Colonic mucosa (tissue), 4 donors: ENCODE data around the gene RNF130. TPM values are rescaled to one million over a fixed set of nuclear protein-coding genes. Genes with fewer than 3 reads are reported as not detected.

Source experiments
- DNase-seq: peaks from one replicate; pipeline ENCODE4 v3.0.0-alpha.2; 2020
- H3K27ac ChIP-seq: fragments of 200-600 bp; one replicate; pipeline ENCODE4 v1.8.0; 2021
- H3K27me3 ChIP-seq: fragments of 200-600 bp; one replicate; pipeline ENCODE4 v1.8.0; 2021
- H3K36me3 ChIP-seq: fragments of 200-600 bp; one replicate; pipeline ENCODE4 v1.8.0; 2021
- H3K4me1 ChIP-seq: fragments of 200-600 bp; one replicate; pipeline ENCODE4 v1.8.0; 2021; ENCODE audit warnings: mild to moderate bottlenecking
- H3K4me3 ChIP-seq: fragments of 200-600 bp; one replicate; pipeline ENCODE4 v1.8.0; 2021
- H3K9ac ChIP-seq, 2 donors: one replicate each; pipeline ENCODE4 v1.7.0; 2013; ENCODE audit warnings: control low read depth in 2 of 2, low read depth in 2 of 2, low read length in 2 of 2
- H3K9me3 ChIP-seq: fragments of 200-600 bp; one replicate; pipeline ENCODE4 v1.8.0; 2021
- CTCF ChIP-seq: fragments of 200-600 bp; IDR thresholded peaks from one replicate; pipeline ENCODE4 v1.8.0; 2022; ENCODE audit warnings: antibody characterized with exemption, mild to moderate bottlenecking
- intact Hi-C: fragments of 100-400 bp; cut with DNase I; formaldehyde crosslinking; loops from one replicate; pipeline ENCODE4 v1.14.1; 2022
- total RNA-seq, 2 donors: library from RNA; stranded (reverse); fragmentation: NEBNext Ultra II Directional in 1 of 2; extraction: Animal tissue kit (Norgen Biotek cat#: 25700) in 1 of 2; gene quantifications; one replicate each; pipeline ENCODE4 v1.2.1, GENCODE V29; 2021
- donor health status: healthy.
- donor health status: DM: no; HTN: no; CAD: no.
- donor health status: DM: no; HTN: no; CAD: no.

Gene RNF130
- total RNA-seq, 2 donors from 2014 or later, result 32.0 to 41.7 TPM

DNA sequence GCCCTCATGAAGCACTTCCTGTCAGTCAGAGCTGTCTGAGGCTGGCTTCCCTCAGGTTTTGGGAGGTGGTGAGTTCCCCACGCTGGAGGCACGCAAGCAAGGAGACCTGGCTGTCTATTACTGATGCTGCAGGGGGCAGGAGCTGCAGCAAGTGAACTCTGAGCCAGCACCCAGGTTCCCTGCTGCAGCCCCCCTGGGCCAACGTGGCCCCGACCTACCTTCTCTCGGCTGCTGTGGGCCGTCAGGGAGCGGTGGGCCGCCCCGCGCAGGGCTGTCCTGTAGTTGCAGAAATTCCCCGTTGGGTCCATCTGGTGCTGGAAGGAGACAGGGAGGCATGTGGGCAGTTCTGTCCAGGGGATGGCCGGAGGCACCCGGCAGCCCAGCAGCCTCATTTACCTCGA is 46.8 kb upstream of the RNF130 start:
- Histone ChIP-seq H3K9ac (no peak overlapping the region), H3K27ac (no peak overlapping the region), H3K36me3 (no peaks in the 10 kb centered on the region), H3K27me3 (no peaks in the 10 kb centered on the region), H3K4me3 (no peak overlapping the region), H3K9me3 (no peaks in the 10 kb centered on the region), H3K4me1 (no peaks in the 10 kb centered on the region)
- intact Hi-C loops, result no loop called here
- no peak for TF ChIP-seq CTCF
- no peak for DNase-seq

- Histone ChIP-seq H3K4me1 (no peaks in the 10 kb centered on the region), H3K4me3 (no peak overlapping the region), H3K9ac (no peak overlapping the region), H3K27me3 (no peaks in the 10 kb centered on the region), H3K27ac (no peak overlapping the region), H3K9me3 (no peaks in the 10 kb centered on the region), H3K36me3 (no peaks in the 10 kb centered on the region)
- intact Hi-C loops, result no loop called here
- no peak for TF ChIP-seq CTCF
- no peak for DNase-seq
These were observed 45.6 kb upstream of the RNF130 start for GRCh38 chr5:180117000-180117725.

DNA sequence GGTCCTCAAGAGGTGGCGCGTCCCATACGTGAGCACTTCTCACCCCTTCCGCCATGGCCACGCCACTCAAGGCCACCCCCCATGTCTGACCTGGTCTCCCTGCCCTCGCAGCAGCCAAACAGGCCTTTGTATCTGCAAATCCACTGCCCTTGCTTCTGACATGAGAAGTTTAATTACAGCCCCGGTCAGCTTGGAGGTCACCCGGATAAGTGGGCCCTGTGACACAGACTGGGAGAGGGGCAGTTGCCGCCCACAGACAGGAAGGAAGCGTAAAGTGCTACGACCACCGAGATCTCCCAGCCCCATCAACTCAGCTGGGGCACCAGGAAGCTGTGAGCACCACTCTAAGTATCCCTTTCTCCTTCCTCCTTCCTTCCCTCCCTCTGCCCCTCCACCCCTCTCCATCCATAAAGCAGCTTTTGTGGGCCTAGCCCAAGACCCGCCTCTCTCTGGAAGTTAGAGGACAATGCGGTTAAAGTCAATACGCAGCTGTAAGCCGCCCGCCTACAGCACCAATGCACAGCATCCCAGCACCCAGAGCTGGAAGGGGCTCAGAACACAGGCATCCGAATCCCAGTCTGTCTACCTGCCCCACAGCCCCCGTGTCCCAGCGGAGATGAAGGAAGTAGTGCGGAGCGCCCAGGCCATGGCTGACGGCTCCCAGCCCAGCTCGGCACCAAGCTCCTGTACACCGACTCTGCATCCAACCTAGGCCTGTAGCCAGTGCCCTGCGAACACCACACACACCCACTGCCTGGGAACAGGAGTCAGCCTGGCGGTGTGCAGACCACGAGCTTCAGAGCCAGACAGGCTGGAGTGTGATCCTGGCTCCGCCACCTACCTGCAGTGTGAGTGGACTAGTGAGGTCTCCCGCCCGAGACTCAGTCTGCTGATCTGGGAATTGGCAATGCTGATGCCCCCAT is 44.8 kb upstream of the RNF130 start:
- no peaks in the 10 kb centered on the region for H3K9me3 ChIP-seq
- no peak overlapping the region for H3K27ac ChIP-seq
- no peak overlapping the region for H3K4me3 ChIP-seq
- TF ChIP-seq CTCF, result no peak
- intact Hi-C loops, result no loop called here
- no peak overlapping the region for H3K9ac ChIP-seq
- H3K4me1 ChIP-seq, result no peaks in the 10 kb centered on the region
- no peaks in the 10 kb centered on the region for H3K36me3 ChIP-seq
- DNase-seq, result no peak
- no peaks in the 10 kb centered on the region for H3K27me3 ChIP-seq

- TF ChIP-seq CTCF, result no peak
- Histone ChIP-seq H3K36me3 (no peaks in the 10 kb centered on the region), H3K9ac (no peak overlapping the region), H3K4me1 (no peaks in the 10 kb centered on the region), H3K9me3 (no peaks in the 10 kb centered on the region), H3K27ac (no peak overlapping the region), H3K27me3 (no peaks in the 10 kb centered on the region), H3K4me3 (no peak overlapping the region)
- no peak for DNase-seq
- intact Hi-C loops, result no loop called here
These were observed 43.9 kb upstream of the RNF130 start for GRCh38 chr5:180115326-180116076.

DNA sequence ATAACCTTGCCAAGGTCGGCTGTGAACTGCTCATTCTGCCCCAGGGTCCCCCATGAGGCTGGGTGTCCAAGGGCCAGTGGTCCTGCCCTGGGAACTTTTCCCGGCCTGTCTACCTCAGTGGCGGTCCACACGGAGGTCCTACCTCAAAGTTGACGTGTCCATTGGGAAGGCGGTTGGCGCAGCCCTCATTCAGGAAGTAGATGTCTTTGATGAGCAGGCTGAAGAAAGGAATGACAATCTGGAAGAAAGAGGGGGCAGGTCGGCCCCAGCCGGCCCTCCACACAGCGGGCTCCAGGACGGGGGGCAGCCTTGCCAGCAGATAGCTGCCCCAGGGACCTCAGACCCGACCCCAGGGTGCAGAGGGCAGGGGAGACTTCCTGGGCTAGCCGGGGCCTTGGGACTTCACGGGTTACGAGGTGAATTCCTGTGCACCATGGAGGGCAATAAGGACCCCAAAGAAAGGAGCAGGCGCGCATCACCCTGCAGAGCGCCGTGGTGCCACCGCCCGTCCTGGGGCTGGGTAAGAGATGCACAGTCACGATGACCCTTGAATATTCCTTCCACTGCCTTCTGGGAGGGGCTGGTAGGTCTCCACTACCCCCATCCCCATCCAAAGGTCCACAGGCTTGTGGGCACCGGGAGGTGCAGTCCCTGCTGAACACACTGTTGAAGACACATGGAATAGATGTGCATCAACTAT is 42.9 kb upstream of the RNF130 start:
- no peak for TF ChIP-seq CTCF
- Histone ChIP-seq H3K36me3 (no peaks in the 10 kb centered on the region), H3K4me1 (no peaks in the 10 kb centered on the region), H3K9ac (no peak overlapping the region), H3K27ac (no peak overlapping the region), H3K9me3 (no peaks in the 10 kb centered on the region), H3K4me3 (no peak overlapping the region), H3K27me3 (no peaks in the 10 kb centered on the region)
- no peak for DNase-seq
- intact Hi-C loops, result no loop called here
